ENCODE results near the gene MAN1B1. TPM values are rescaled to one million over a fixed set of nuclear protein-coding genes. Genes with fewer than 3 reads are reported as not detected.

The MAN1B1 gene
- total RNA-seq, 4 donors from 2014 or later: 52.1 to 99.2 (median 63.1) TPM

DNA sequence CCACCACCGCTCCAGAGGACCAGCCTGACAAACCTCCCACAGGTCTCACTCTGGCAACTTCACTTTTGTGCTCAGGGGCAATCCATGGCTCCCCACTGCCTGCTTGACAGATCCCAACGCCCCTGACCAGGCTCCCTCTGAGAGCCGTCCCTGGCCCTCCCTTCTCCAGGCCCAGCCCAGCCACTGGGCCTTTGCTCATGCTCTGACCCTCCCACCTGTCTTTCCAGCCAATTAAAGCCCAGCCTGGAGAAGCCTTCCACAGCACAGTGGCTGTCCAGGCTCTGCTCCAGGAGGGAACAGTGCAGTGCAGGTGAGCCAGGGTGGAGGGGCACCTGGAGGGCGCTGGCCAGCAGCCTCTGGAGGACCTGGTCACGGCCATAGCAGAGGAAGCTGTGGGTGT lies 36.2 kb upstream of the MAN1B1 start:
- Histone ChIP-seq H3K4me1 (peaks cover 53% of the 10 kb centered on the region), H3K4me3 (no peak overlapping the region), H3K36me3 (no peaks in the 10 kb centered on the region), H3K27ac (no peak overlapping the region), H3K27me3 (peaks cover 65% of the 10 kb centered on the region), H3K9me3 (no peaks in the 10 kb centered on the region)
- no peak for DNase-seq (ENCODE audit: low spot score in 2 of 2)
- no peak for TF ChIP-seq CTCF (IDR thresholded peaks at IDR 0.05)
- TF ChIP-seq POLR2A (IDR thresholded peaks at IDR 0.05): no peak
- TF ChIP-seq EP300 (IDR thresholded peaks at IDR 0.05): no peak
- no peak for TF ChIP-seq POLR2AphosphoS5 (IDR thresholded peaks at IDR 0.05)
- WGBS: 96% methylated on average over 3 of the region's 5 CpGs

DNA sequence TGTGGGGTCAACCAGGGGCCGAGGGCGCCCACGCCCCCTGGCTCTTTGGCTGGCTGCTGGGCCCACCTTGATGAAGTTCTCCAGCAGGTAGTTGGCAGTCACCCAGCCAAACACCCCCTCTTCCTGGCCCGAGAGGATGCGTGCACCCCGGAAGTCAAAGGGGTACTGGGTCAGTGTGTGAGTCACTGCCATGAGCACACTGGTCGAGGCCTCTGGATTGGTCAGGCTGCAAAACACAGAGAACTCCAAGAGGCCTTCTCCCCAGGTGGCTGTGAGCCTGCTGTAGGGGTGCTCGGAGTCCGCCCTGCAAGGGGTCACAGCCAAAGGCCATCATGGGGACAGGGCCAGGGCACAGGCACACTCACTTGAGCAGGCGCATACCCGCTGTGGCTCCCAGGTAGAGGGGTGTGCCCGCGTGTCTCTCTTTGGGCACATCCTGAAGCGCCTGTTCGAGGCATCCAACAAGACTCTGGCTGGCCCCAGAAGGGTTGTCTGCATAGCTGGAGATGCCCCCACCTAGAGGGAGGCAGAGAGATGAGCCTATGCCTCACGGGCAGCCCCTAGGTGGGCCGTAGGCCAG lies 35.5 kb upstream of the MAN1B1 start:
- Histone ChIP-seq H3K9me3 (no peaks in the 10 kb centered on the region), H3K36me3 (no peaks in the 10 kb centered on the region), H3K4me3 (no peak overlapping the region), H3K27me3 (peaks cover 62% of the 10 kb centered on the region), H3K27ac (no peak overlapping the region), H3K4me1 (peaks cover 54% of the 10 kb centered on the region)
- no peak for DNase-seq (ENCODE audit: low spot score in 2 of 2)
- TF ChIP-seq CTCF (IDR thresholded peaks at IDR 0.05) (no peak), EP300 (IDR thresholded peaks at IDR 0.05) (no peak), POLR2AphosphoS5 (IDR thresholded peaks at IDR 0.05) (no peak), POLR2A (IDR thresholded peaks at IDR 0.05) (no peak)
- WGBS: 90% methylated on average over 6 of the region's 17 CpGs

DNA sequence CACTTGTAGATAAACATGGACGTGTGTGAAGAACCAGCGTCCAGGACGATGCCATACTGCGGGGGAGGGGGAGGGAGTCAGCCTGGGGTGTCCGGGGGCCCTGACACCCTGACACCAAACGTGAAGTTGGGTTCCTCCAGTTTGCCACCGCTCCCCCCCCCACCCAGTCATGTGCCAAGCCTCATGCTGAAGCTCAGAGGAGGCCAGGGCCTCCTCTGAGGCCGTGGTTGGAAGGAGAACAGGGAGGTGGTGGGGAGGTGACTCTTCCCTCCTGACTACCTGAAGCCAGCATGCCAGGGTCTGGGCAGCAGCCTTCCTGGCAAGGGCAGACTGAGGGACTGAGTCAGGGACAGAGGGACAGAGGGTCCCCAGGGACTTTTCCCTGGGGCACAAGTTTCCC lies 34.5 kb upstream of the MAN1B1 start:
- DNase-seq (ENCODE audit: low spot score in 2 of 2): no peak
- no peak overlapping the region for H3K4me3 ChIP-seq
- peaks cover 60% of the 10 kb centered on the region for H3K4me1 ChIP-seq
- H3K27ac ChIP-seq: no peak overlapping the region
- peaks cover 59% of the 10 kb centered on the region for H3K27me3 ChIP-seq
- H3K9me3 ChIP-seq: no peaks in the 10 kb centered on the region
- 62% methylated on average over 2 of the region's 8 CpGs for WGBS
- TF ChIP-seq CTCF (IDR thresholded peaks at IDR 0.05) (no peak), POLR2AphosphoS5 (IDR thresholded peaks at IDR 0.05) (no peak), POLR2A (IDR thresholded peaks at IDR 0.05) (no peak), EP300 (IDR thresholded peaks at IDR 0.05) (no peak)
- no peaks in the 10 kb centered on the region for H3K36me3 ChIP-seq

GRCh38 chr9:137052998-137053943 lies 33.5 kb upstream of the MAN1B1 start:
- DNase-seq (ENCODE audit: low spot score in 2 of 2): no peak
- WGBS: 0% methylated on average over 1 of the region's 71 CpGs
- Histone ChIP-seq H3K4me1 (peaks cover 62% of the 10 kb centered on the region), H3K9me3 (no peaks in the 10 kb centered on the region), H3K36me3 (no peaks in the 10 kb centered on the region), H3K27me3 (peaks cover 49% of the 10 kb centered on the region), H3K27ac (no peak overlapping the region), H3K4me3 (peak overlapping the region; percentile 62)
- TF ChIP-seq EP300 (IDR thresholded peaks at IDR 0.05) (no peak), CTCF (IDR thresholded peaks at IDR 0.05) (no peak), POLR2A (IDR thresholded peaks at IDR 0.05) (no peak), POLR2AphosphoS5 (IDR thresholded peaks at IDR 0.05) (no peak)
